Body of pancreas (tissue), 4 donors: ENCODE results near the gene SLC16A1. TPM values are rescaled to one million over a fixed set of nuclear protein-coding genes. Genes with fewer than 3 reads are reported as not detected.
"Not testable (repeated sequence)": the region's sequence is repeated elsewhere in the genome, so short reads cannot be mapped to it uniquely, and the experiment has no call there.

ENCODE experiments used
- ATAC-seq: fragments of 150-250 bp; one replicate; pipeline ENCODE4 v1.9.1; 2016
- DNase-seq, 4 donors: peaks; one replicate each; pipeline ENCODE4 v3.0.0-alpha.2; 2019
- H3K27ac ChIP-seq, 4 donors: fragments of 200-600 bp; sonication (generic); 1 replicate in 3 of 4; 2 replicates in 1 of 4; pipeline versions ENCODE4 v1.5.1 to v1.6.1; 2016 to 2019; ENCODE audit warnings: mild to moderate bottlenecking in 1 of 4, mixed read lengths in 1 of 4, moderate library complexity in 1 of 4
- H3K27me3 ChIP-seq, 2 donors: fragments of 200-600 bp; sonication (generic); one replicate each; pipeline ENCODE4 v1.6.0; 2016; ENCODE audit warnings: mild to moderate bottlenecking in 1 of 2
- H3K36me3 ChIP-seq, 2 donors: fragments of 200-600 bp; sonication (generic); replicated peaks in 1 of 2; 2 replicates each; pipeline ENCODE4 v1.5.1; 2016; ENCODE audit warnings: low read depth in 2 of 2; ENCODE audit not compliant: insufficient read depth in 1 of 2
- H3K4me1 ChIP-seq: fragments of 200-600 bp; sonication (generic); one replicate; pipeline ENCODE4 v1.6.0; 2016
- H3K4me3 ChIP-seq, 2 donors: fragments of 200-600 bp; sonication (generic); 1 replicate in 1 of 2; 2 replicates in 1 of 2; pipeline ENCODE4 v1.5.1; 2016 to 2019
- H3K9me3 ChIP-seq, 3 donors: fragments of 200-600 bp; sonication (generic); 1 replicate in 2 of 3; 2 replicates in 1 of 3; pipeline ENCODE4 v1.5.1; 2016
- POLR2A ChIP-seq, 3 donors: fragments of 450-650 bp; IDR thresholded peaks; one replicate each; pipeline ENCODE4 v1.6.1; 2016; ENCODE audit warnings: antibody characterized with exemption in 3 of 3, mild to moderate bottlenecking in 2 of 3
- WGBS, 2 donors: methylation state at CpG; one replicate each; pipeline ENCODE4 v1.1.5; 2017; 5-methylcytosine and 5-hydroxymethylcytosine counted together
- intact Hi-C: fragments of 100-400 bp; cut with DNase I; formaldehyde crosslinking; loops from one replicate; pipeline ENCODE4 v1.15.1; 2023
- total RNA-seq, 2 donors: library from RNA; depleted of rRNA; stranded (reverse); fragments of >200 nt; gene quantifications; one replicate each; pipeline ENCODE4 v1.1.0, GENCODE V29; 2016
- TF ChIP-seq, protein P1 (sequence below), 7 experiments: fragments of 450-650 bp in 4 of 7; fragments of 200-600 bp in 3 of 7; sonication (generic) in 3 of 7; IDR thresholded peaks; one replicate each; pipeline ENCODE4 v1.5.1; 2016 to 2019; ENCODE audit warnings: antibody characterized with exemption in 7 of 7

SLC16A1 gene
- total RNA-seq, 2 donors from 2014 or later, result 2.9 to 3.3 TPM

GRCh38 chr1:112973788-112974187, 17.8 kb upstream of the SLC16A1 start:
- no peak overlapping the region for H3K4me3 ChIP-seq
- no peak for TF ChIP-seq POLR2A (IDR thresholded peaks at IDR 0.05)
- TF ChIP-seq, protein P1, sequence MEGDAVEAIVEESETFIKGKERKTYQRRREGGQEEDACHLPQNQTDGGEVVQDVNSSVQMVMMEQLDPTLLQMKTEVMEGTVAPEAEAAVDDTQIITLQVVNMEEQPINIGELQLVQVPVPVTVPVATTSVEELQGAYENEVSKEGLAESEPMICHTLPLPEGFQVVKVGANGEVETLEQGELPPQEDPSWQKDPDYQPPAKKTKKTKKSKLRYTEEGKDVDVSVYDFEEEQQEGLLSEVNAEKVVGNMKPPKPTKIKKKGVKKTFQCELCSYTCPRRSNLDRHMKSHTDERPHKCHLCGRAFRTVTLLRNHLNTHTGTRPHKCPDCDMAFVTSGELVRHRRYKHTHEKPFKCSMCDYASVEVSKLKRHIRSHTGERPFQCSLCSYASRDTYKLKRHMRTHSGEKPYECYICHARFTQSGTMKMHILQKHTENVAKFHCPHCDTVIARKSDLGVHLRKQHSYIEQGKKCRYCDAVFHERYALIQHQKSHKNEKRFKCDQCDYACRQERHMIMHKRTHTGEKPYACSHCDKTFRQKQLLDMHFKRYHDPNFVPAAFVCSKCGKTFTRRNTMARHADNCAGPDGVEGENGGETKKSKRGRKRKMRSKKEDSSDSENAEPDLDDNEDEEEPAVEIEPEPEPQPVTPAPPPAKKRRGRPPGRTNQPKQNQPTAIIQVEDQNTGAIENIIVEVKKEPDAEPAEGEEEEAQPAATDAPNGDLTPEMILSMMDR (IDR thresholded peaks at IDR 0.05), result no peak
- ATAC-seq (no peak), DNase-seq (no peak)
- H3K27me3 ChIP-seq, result no peaks in the 10 kb centered on the region
- H3K27ac ChIP-seq, result no peak overlapping the region
- intact Hi-C loops, result no loop called here
- 50 to 100% methylated on average over 1 of the region's 1 CpG for WGBS, 2 donors
- no peaks in the 10 kb centered on the region for H3K9me3 ChIP-seq
- no peaks in the 10 kb centered on the region for H3K36me3 ChIP-seq
- no peaks in the 10 kb centered on the region for H3K4me1 ChIP-seq

DNA sequence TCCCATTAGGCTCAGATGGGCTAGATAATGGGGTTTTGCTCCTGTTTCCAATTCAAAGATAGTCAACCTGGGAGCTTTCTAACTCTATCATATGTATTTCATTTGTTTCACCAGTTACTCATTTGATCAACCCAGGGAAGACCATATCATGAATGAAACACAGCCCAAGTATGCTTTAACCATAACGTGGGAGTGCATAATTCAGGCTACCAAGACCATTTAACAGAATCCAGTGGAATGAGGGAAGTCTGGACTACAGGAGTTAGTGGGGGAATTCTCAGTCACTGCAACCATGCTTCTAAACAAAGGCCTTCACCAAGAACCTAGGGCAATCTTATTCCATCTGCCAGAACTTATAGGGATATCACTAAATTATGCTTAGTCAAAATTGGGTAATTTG, 15.0 kb upstream of the SLC16A1 start:
- DNase-seq (no peak), ATAC-seq (no peak)
- intact Hi-C loops, result no loop called here
- 53 to 83% methylated on average over 1 of the region's 1 CpG for WGBS, 2 donors
- TF ChIP-seq, protein P1 (IDR thresholded peaks at IDR 0.05), result no peak
- no peak for TF ChIP-seq POLR2A (IDR thresholded peaks at IDR 0.05)
- Histone ChIP-seq H3K27me3 (no peaks in the 10 kb centered on the region), H3K27ac (no peak overlapping the region), H3K4me3 (no peak overlapping the region), H3K4me1 (no peaks in the 10 kb centered on the region), H3K9me3 (no peaks in the 10 kb centered on the region), H3K36me3 (no peaks in the 10 kb centered on the region)

GRCh38 chr1:112964347-112964746, 8.4 kb upstream of the SLC16A1 start:
- Histone ChIP-seq H3K9me3 (no peaks in the 10 kb centered on the region), H3K27me3 (no peaks in the 10 kb centered on the region), H3K27ac (no peak overlapping the region), H3K4me3 (no peak overlapping the region), H3K4me1 (no peaks in the 10 kb centered on the region), H3K36me3 (no peaks in the 10 kb centered on the region)
- no peak for TF ChIP-seq POLR2A (IDR thresholded peaks at IDR 0.05)
- TF ChIP-seq, protein P1 (IDR thresholded peaks at IDR 0.05), result no peak
- ATAC-seq, result no peak
- WGBS, 2 donors, result 90 to 92% methylated on average over 4 of the region's 4 CpGs
- no peak for DNase-seq
- intact Hi-C loops, result no loop called here

GRCh38 chr1:112961072-112961471, 5.1 kb upstream of the SLC16A1 start:
- no peak overlapping the region for H3K4me3 ChIP-seq

DNA sequence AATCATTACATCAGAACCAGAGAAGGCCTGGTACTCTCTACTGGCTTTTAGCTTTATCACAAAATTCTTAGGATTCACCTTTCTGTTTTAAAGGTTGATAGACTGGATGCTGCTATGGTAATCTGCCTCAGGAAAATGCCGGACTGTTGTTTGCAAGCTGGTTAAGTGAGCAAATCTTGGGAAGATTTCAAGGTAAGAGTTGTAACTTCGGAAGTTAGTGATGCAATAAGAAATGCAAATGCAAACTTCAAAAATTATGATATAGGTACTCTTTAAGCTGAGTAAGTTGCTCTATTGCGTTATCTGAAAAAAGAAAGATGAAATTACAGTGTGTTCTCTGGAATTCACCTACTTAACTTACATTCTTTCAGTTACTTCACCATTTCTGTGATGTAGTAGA, 4.4 kb upstream of the SLC16A1 start:
- ATAC-seq, result no peak
- 81% methylated on average over 3 of the region's 3 CpGs for WGBS, 2 donors
- Histone ChIP-seq H3K36me3 (no peaks in the 10 kb centered on the region), H3K9me3 (no peaks in the 10 kb centered on the region), H3K4me3 (no peak overlapping the region), H3K27me3 (no peaks in the 10 kb centered on the region), H3K4me1 (peaks cover 5% of the 10 kb centered on the region), H3K27ac (no peak overlapping the region)
- DNase-seq, result no peak
- no peak for TF ChIP-seq POLR2A (IDR thresholded peaks at IDR 0.05)
- TF ChIP-seq, protein P1 (IDR thresholded peaks at IDR 0.05), result no peak
- intact Hi-C loops, result no loop called here

More at GRCh38 chr1:112961072-112961471, 5.1 kb upstream of the SLC16A1 start:
- H3K9me3 ChIP-seq, result no peaks in the 10 kb centered on the region
- H3K27ac ChIP-seq, result no peak overlapping the region
- H3K36me3 ChIP-seq, result no peaks in the 10 kb centered on the region
- ATAC-seq (no peak), DNase-seq (no peak)
- H3K4me1 ChIP-seq, result no peaks in the 10 kb centered on the region
- no peaks in the 10 kb centered on the region for H3K27me3 ChIP-seq
- 92 to 98% methylated on average over 4 of the region's 4 CpGs for WGBS, 2 donors
- TF ChIP-seq, protein P1 (IDR thresholded peaks at IDR 0.05), result no peak
- TF ChIP-seq POLR2A (IDR thresholded peaks at IDR 0.05), result no peak
- intact Hi-C loops, result no loop called here

- DNase-seq, intact Hi-C loops, ATAC-seq, H3K27me3 ChIP-seq, H3K9me3 ChIP-seq, H3K36me3 ChIP-seq, H3K4me3 ChIP-seq, H3K27ac ChIP-seq, H3K4me1 ChIP-seq: not testable (repeated sequence)
- 83 to 92% methylated on average over 7 of the region's 7 CpGs for whole genome bisulfite sequencing, 2 donors
Measured at GRCh38 chr1:112958236-112958635, 2.2 kb upstream of the SLC16A1 start.
